H1 (cell line): ENCODE results near the gene DAZL. TPM values are rescaled to one million over a fixed set of nuclear protein-coding genes. Genes with fewer than 3 reads are reported as not detected.

ENCODE experiments used
- CTCF ChIA-PET: fragments of 300-600 bp; sonication (Branson Sonifier 250); formaldehyde crosslinking; loops from one replicate; lab custom pipeline; 2021; ENCODE audit not compliant: partially characterized antibody; lab: Charles Lee
- POLR2A ChIA-PET: fragments of 300-600 bp; sonication (Branson Sonifier 250); formaldehyde crosslinking; loops from one replicate; lab custom pipeline; 2021; ENCODE audit warnings: inconsistent platforms; ENCODE audit not compliant: partially characterized antibody; lab: Charles Lee
- DNase-seq, 2 experiments: peaks; one replicate each; pipeline versions ENCODE4 v3.0.0 to v3.0.0-alpha.2; 2010 to 2022; ENCODE audit warnings: low spot score in 2 of 2, low read depth in 1 of 2, mixed read lengths in 1 of 2
- FAIRE-seq: peaks from 2 replicates; lab custom pipeline; 2011; peaks lifted over from hg19 to GRCh38; lab: Jason Lieb, UNC
- H2AFZ ChIP-seq: 2 replicates; pipeline ENCODE4 v1.8.1; 2012; ENCODE audit warnings: low read length, inconsistent platforms
- H2AK5ac ChIP-seq: 2 replicates; pipeline ENCODE4 v1.6.1; 2013; ENCODE audit warnings: low read depth, low read length
- H2BK120ac ChIP-seq: replicated peaks from 2 replicates; pipeline ENCODE3; 2013; ENCODE audit warnings: low read depth, low read length, inconsistent platforms
- H2BK12ac ChIP-seq: 2 replicates; pipeline ENCODE4 v1.6.1; 2013; ENCODE audit warnings: low read depth, low read length
- H2BK15ac ChIP-seq: 2 replicates; pipeline ENCODE4 v1.6.1; 2013; ENCODE audit warnings: low read length
- H2BK20ac ChIP-seq: 2 replicates; pipeline ENCODE4 v1.6.1; 2013; ENCODE audit warnings: low read length
- H2BK5ac ChIP-seq: 2 replicates; pipeline ENCODE4 v1.6.1; 2013; ENCODE audit warnings: low read depth, low read length
- H3K14ac ChIP-seq: 2 replicates; pipeline ENCODE4 v1.6.1; 2013; ENCODE audit warnings: inconsistent platforms; ENCODE audit not compliant: insufficient read length
- H3K18ac ChIP-seq: 2 replicates; pipeline ENCODE4 v1.6.1; 2013; ENCODE audit warnings: low read length; ENCODE audit errors: extremely low read depth
- H3K23ac ChIP-seq: 2 replicates; pipeline ENCODE4 v1.6.1; 2013; ENCODE audit warnings: inconsistent platforms; ENCODE audit not compliant: insufficient read length
- H3K23me2 ChIP-seq: 2 replicates; pipeline ENCODE4 v1.6.1; 2013; ENCODE audit warnings: low read depth, low read length
- H3K27ac ChIP-seq: 2 replicates; pipeline ENCODE4 v1.6.1; 2011; ENCODE audit warnings: low read depth, low read length, inconsistent platforms
- H3K27me3 ChIP-seq, 4 experiments: replicated peaks in 1 of 4; 1 replicate in 1 of 4; 2 replicates in 3 of 4; pipeline versions ENCODE4 v1.6.1 to v1.8.1; 2011 to 2013; ENCODE audit warnings: low read length in 3 of 4, mild to moderate bottlenecking in 3 of 4, inconsistent platforms in 2 of 4, mixed read lengths in 2 of 4, moderate library complexity in 1 of 4; ENCODE audit not compliant: control insufficient read depth in 3 of 4, insufficient read depth in 3 of 4; ENCODE audit errors: extremely low read depth in 1 of 4
- H3K36me3 ChIP-seq, 4 experiments: 2 replicates each; pipeline versions ENCODE4 v1.6.1 to v1.8.1; 2011 to 2013; ENCODE audit warnings: mild to moderate bottlenecking in 4 of 4, low read length in 3 of 4, moderate library complexity in 2 of 4, control low read depth in 1 of 4, inconsistent platforms in 1 of 4; ENCODE audit not compliant: insufficient read depth in 4 of 4, control insufficient read depth in 2 of 4
- H3K4ac ChIP-seq: replicated peaks from 2 replicates; pipeline ENCODE3; 2013; ENCODE audit warnings: low read length, low read depth, mixed read lengths, inconsistent platforms; ENCODE audit not compliant: insufficient read length
- H3K4me1 ChIP-seq, 4 experiments: replicated peaks in 1 of 4; 1 replicate in 1 of 4; 2 replicates in 3 of 4; pipeline versions ENCODE4 v1.6.1 to v1.8.1; 2011 to 2013; ENCODE audit warnings: low read length in 3 of 4, inconsistent platforms in 2 of 4, mixed read lengths in 1 of 4; ENCODE audit not compliant: insufficient read depth in 4 of 4, control insufficient read depth in 3 of 4
- H3K4me2 ChIP-seq, 2 experiments: 2 replicates each; pipeline versions ENCODE4 v1.6.1 to v1.8.1; 2011 to 2013; ENCODE audit warnings: low read depth in 2 of 2, low read length in 2 of 2, control low read depth in 1 of 2, inconsistent platforms in 1 of 2, mild to moderate bottlenecking in 1 of 2; ENCODE audit not compliant: insufficient read depth in 1 of 2
- H3K4me3 ChIP-seq, 4 experiments: fragments of 200-600, 300-600 bp in 1 of 4; sonication (generic), shearing (Covaris generic), sonication (Bioruptor Twin) in 1 of 4; 2 replicates each; pipeline versions ENCODE4 v1.5.1 to v1.8.1; 2011 to 2016; ENCODE audit warnings: low read length in 4 of 4, low read depth in 3 of 4, control low read depth in 2 of 4, inconsistent platforms in 2 of 4, mild to moderate bottlenecking in 2 of 4, mixed read lengths in 1 of 4, moderate library complexity in 1 of 4; ENCODE audit not compliant: insufficient read depth in 2 of 4; ENCODE audit errors: extremely low read depth in 1 of 4
- H3K56ac ChIP-seq: replicated peaks from 2 replicates; pipeline ENCODE3; 2013; ENCODE audit warnings: low read depth, mild to moderate bottlenecking, mixed read lengths, low read length, inconsistent platforms; ENCODE audit not compliant: insufficient read length
- H3K79me1 ChIP-seq: 2 replicates; pipeline ENCODE4 v1.6.1; 2013; ENCODE audit warnings: low read depth, low read length, control low read depth
- H3K79me2 ChIP-seq, 2 experiments: 2 replicates each; pipeline versions ENCODE4 v1.6.1 to v1.8.1; 2012 to 2013; ENCODE audit warnings: low read length in 2 of 2, mild to moderate bottlenecking in 2 of 2, inconsistent platforms in 1 of 2; ENCODE audit not compliant: insufficient read depth in 2 of 2, control insufficient read depth in 1 of 2
- H3K9ac ChIP-seq, 4 experiments: replicated peaks in 1 of 4; 1 replicate in 1 of 4; 2 replicates in 3 of 4; pipeline versions ENCODE4 v1.6.1 to v1.8.1; 2011 to 2013; ENCODE audit warnings: low read depth in 3 of 4, low read length in 3 of 4, control low read depth in 2 of 4, mild to moderate bottlenecking in 2 of 4, moderate library complexity in 2 of 4, inconsistent platforms in 1 of 4; ENCODE audit errors: extremely low read depth in 1 of 4
- H3K9me3 ChIP-seq, 2 experiments: 2 replicates each; pipeline versions ENCODE4 v1.6.1 to v1.8.1; 2012 to 2013; ENCODE audit warnings: mild to moderate bottlenecking in 2 of 2, moderate library complexity in 2 of 2, control low read depth in 1 of 2, inconsistent platforms in 1 of 2, low read depth in 1 of 2, low read length in 1 of 2, mixed read lengths in 1 of 2; ENCODE audit not compliant: insufficient read depth in 2 of 2
- H4K20me1 ChIP-seq, 2 experiments: replicated peaks in 1 of 2; 2 replicates each; pipeline versions ENCODE3 to v1.8.1; 2011 to 2013; ENCODE audit warnings: inconsistent platforms in 2 of 2, low read length in 2 of 2, mild to moderate bottlenecking in 1 of 2; ENCODE audit not compliant: insufficient read depth in 2 of 2, control insufficient read depth in 1 of 2
- H4K5ac ChIP-seq: 2 replicates; pipeline ENCODE4 v1.6.1; 2013; ENCODE audit warnings: low read length, low read depth, mixed read lengths, inconsistent platforms; ENCODE audit not compliant: insufficient read length
- H4K8ac ChIP-seq: 2 replicates; pipeline ENCODE4 v1.8.0; 2013; ENCODE audit warnings: mild to moderate bottlenecking, moderate library complexity, low read length, inconsistent platforms; ENCODE audit not compliant: insufficient read depth; ENCODE audit errors: extremely low read depth
- H4K91ac ChIP-seq: replicated peaks from 2 replicates; pipeline ENCODE3; 2013; ENCODE audit warnings: low read length, mixed read lengths, inconsistent platforms; ENCODE audit not compliant: insufficient read length
- ASH2L ChIP-seq: fragments of 200-600, 300-600 bp; sonication (generic); IDR thresholded peaks from one replicate; pipeline ENCODE4 v1.7.1; 2017; ENCODE audit warnings: low read length
- BCL11A ChIP-seq, 2 experiments: IDR thresholded peaks; one replicate each; pipeline ENCODE4 v1.6.1; 2011; ENCODE audit warnings: low read depth in 2 of 2, low read length in 2 of 2, mild to moderate bottlenecking in 2 of 2
- CHD2 ChIP-seq: IDR thresholded peaks from 2 replicates; pipeline ENCODE4 v1.6.1; 2012; ENCODE audit warnings: low read length, improper control_type of control experiment
- NANOG ChIP-seq: IDR thresholded peaks from 2 replicates; pipeline ENCODE4 v1.6.1; 2011; ENCODE audit warnings: low read length, low read depth, mild to moderate bottlenecking, inconsistent platforms; ENCODE audit not compliant: insufficient read depth, poor library complexity, severe bottlenecking
- WGBS, 2 experiments: shearing (Covaris generic) in 1 of 2; methylation state at CpG; one replicate each; pipeline versions ENCODE4 v1.1.6 to v1.1.7; 2013 to 2015; ENCODE audit warnings: low lambda C conversion rate in 2 of 2, mixed read lengths in 2 of 2, inconsistent platforms in 1 of 2, low coverage in 1 of 2, missing lambda C conversion rate in 1 of 2; ENCODE audit not compliant: insufficient replicate concordance in 2 of 2, insufficient coverage in 1 of 2, insufficient read length in 1 of 2; ENCODE audit errors: extremely low coverage in 1 of 2, missing lambda C conversion rate in 1 of 2; 5-methylcytosine and 5-hydroxymethylcytosine counted together
- polyA plus RNA-seq, 7 experiments: library from polyadenylated mRNA; depleted of rRNA in 3 of 7; stranded (reverse) in 5 of 7; unstranded in 2 of 7; fragments of >200 nt in 5 of 7; fragments of 200-250 nt in 2 of 7; gene quantifications; 1 replicate in 5 of 7; 2 replicates in 1 of 7; 4 replicates in 1 of 7; pipeline versions ENCODE4 v1.2.1 to v1.2.3, GENCODE V29; 2011 to 2013; ENCODE audit warnings: missing spikeins in 2 of 7, mixed read lengths in 2 of 7
- total RNA-seq: library from RNA; stranded (reverse); fragmentation: NEBNext Ultra II Directional; extraction: Animal tissue kit (Norgen Biotek cat#: 25700); gene quantifications from 2 replicates; pipeline ENCODE4 v1.2.1, GENCODE V29; 2021

DAZL gene
- total and polyA plus RNA-seq, 2 of the 8 experiments (the other 6 are each of a cell fraction or from before 2014, with no cell fraction given): 3.4 to 5.9 TPM

- H3K9ac ChIP-seq: no peak overlapping the region
- no peak overlapping the region for H3K18ac ChIP-seq
- H3K4ac ChIP-seq: no peak overlapping the region
- H2BK12ac ChIP-seq: no peak overlapping the region
- no peak overlapping the region for H2BK20ac ChIP-seq
- no peak overlapping the region for H3K27ac ChIP-seq
- H3K79me1 ChIP-seq: no peaks in the 10 kb centered on the region
- no peak overlapping the region for H3K4me3 ChIP-seq
- H2AK5ac ChIP-seq: no peak overlapping the region
- no peaks in the 10 kb centered on the region for H3K36me3 ChIP-seq
- WGBS, 2 experiments: 90% methylated on average over 5 of the region's 5 CpGs; no CpG with 5 or more reads in 1 of the 2 experiments
- no peak overlapping the region for H3K56ac ChIP-seq
- no peak overlapping the region for H2BK15ac ChIP-seq
- H4K91ac ChIP-seq: no peak overlapping the region
- H3K23me2 ChIP-seq: no peaks in the 10 kb centered on the region
- H4K20me1 ChIP-seq: no peaks in the 10 kb centered on the region
- no peaks in the 10 kb centered on the region for H3K9me3 ChIP-seq
- no peak overlapping the region for H2BK5ac ChIP-seq
- H2BK120ac ChIP-seq: no peak overlapping the region
- H2AFZ ChIP-seq: no peak overlapping the region
- H4K5ac ChIP-seq: no peak overlapping the region
- no peaks in the 10 kb centered on the region for H3K79me2 ChIP-seq
- H3K23ac ChIP-seq: no peak overlapping the region
- TF ChIP-seq ASH2L (no peak), BCL11A (IDR thresholded peaks at IDR 0.05; ENCODE audit: low read depth in 2 of 2, low read length in 2 of 2) (no peak), NANOG (no peak), CHD2 (no peak)
- TF ChIP-seq, all 59 proteins: peak for 0
- Histone ChIP-seq H3K27me3 (no peaks in the 10 kb centered on the region), H3K4me1 (no peaks in the 10 kb centered on the region; a peak in 1 of 7 replicates), H3K4me2 (no peak overlapping the region), H3K14ac (no peak overlapping the region), H4K8ac (no peak overlapping the region)
- ChIA-PET CTCF (interaction anchor here (1.2 to 2.4 kb wide), 3 partner anchors 9 to 436 kb away, joined by 4 to 5 read pairs (median 4); no protein-coding TSS in a partner anchor), POLR2A (no interaction called here)
- FAIRE-seq (no peak), DNase-seq (no peak)
Observed at GRCh38 chr3:16596352-16597032, 8.7 kb downstream of the DAZL start.
